UCSD-AML1 (cell line): ENCODE data around the gene ZDHHC8.
"Not testable (repeated sequence)": the region's sequence is repeated elsewhere in the genome, so short reads cannot be mapped to it uniquely, and the experiment has no call there.

Source experiments
- DNase-seq: peaks from one replicate; lab custom pipeline; 2025; ENCODE audit not compliant: unreplicated experiment; lab: John Stamatoyannopoulos, UW

The ZDHHC8 gene

GRCh38 chr22:20157430-20158183 is 26.0 kb downstream of the ZDHHC8 start:
- no peak for DNase-seq

GRCh38 chr22:20158391-20159036 is 26.9 kb downstream of the ZDHHC8 start:
- DNase-seq = no peak

GRCh38 chr22:20159076-20159475 is 27.5 kb downstream of the ZDHHC8 start:
- peak; percentile 79 for DNase-seq

- not testable (repeated sequence) for DNase-seq
Observed at GRCh38 chr22:20159531-20159930, 27.9 kb downstream of the ZDHHC8 start.

- DNase-seq = no peak
Observed at GRCh38 chr22:20160041-20160440, 28.4 kb downstream of the ZDHHC8 start.

GRCh38 chr22:20164863-20165262 is 33.3 kb downstream of the ZDHHC8 start:
- no peak for DNase-seq

GRCh38 chr22:20165421-20165820 is 33.8 kb downstream of the ZDHHC8 start:
- DNase-seq = no peak

GRCh38 chr22:20165913-20166312 is 34.3 kb downstream of the ZDHHC8 start:
- no peak for DNase-seq

GRCh38 chr22:20166703-20167102 is 35.1 kb downstream of the ZDHHC8 start:
- no peak for DNase-seq

- DNase-seq = no peak
Observed at GRCh38 chr22:20167643-20168322, 36.2 kb downstream of the ZDHHC8 start.

- DNase-seq = no peak
Observed at GRCh38 chr22:20169253-20169822, 37.7 kb downstream of the ZDHHC8 start.

GRCh38 chr22:20170170-20170569 is 38.6 kb downstream of the ZDHHC8 start:
- DNase-seq = no peak

GRCh38 chr22:20171288-20172140 is 39.9 kb downstream of the ZDHHC8 start:
- DNase-seq = no peak

- no peak for DNase-seq
Observed at GRCh38 chr22:20172141-20172613, 40.6 kb downstream of the ZDHHC8 start.

GRCh38 chr22:20173246-20173645 is 41.6 kb downstream of the ZDHHC8 start:
- no peak for DNase-seq

- no peak for DNase-seq
Observed at GRCh38 chr22:20173772-20174171, 42.2 kb downstream of the ZDHHC8 start.

- peak; percentile 18 for DNase-seq
Observed at GRCh38 chr22:20174785-20175596, 43.4 kb downstream of the ZDHHC8 start.

GRCh38 chr22:20175597-20175900 is 43.9 kb downstream of the ZDHHC8 start:
- DNase-seq = no peak

- DNase-seq = no peak
Observed at GRCh38 chr22:20176421-20177085, 44.9 kb downstream of the ZDHHC8 start.
